UCSD-AML1 (cell line): Measurements from ENCODE around the gene TJAP1.
"Not testable (repeated sequence)": the region's sequence is repeated elsewhere in the genome, so short reads cannot be mapped to it uniquely, and the experiment has no call there.

Source experiments
- DNase-seq: peaks from one replicate; lab custom pipeline; 2025; ENCODE audit not compliant: unreplicated experiment; lab: John Stamatoyannopoulos, UW

TJAP1 gene

GRCh38 chr6:43452896-43453295, 24.5 kb upstream of the TJAP1 start:
- DNase-seq, result no peak

- DNase-seq, result no peak
Observed at GRCh38 chr6:43453831-43454230, 23.5 kb upstream of the TJAP1 start.

- DNase-seq, result peak; percentile 47
Observed at GRCh38 chr6:43454290-43454695, 23.1 kb upstream of the TJAP1 start.

- DNase-seq, result no peak
Observed at GRCh38 chr6:43454696-43455530, 22.5 kb upstream of the TJAP1 start.

- no peak for DNase-seq
Observed at GRCh38 chr6:43455531-43456428, 21.6 kb upstream of the TJAP1 start, which contains the start of gene DLK2. TSS of gene DLK2 (minus strand) at chr6:43455548. CDS start at chr6:43454825, 723 bp downstream.

- no peak for DNase-seq
Observed at GRCh38 chr6:43457643-43458042, 19.7 kb upstream of the TJAP1 start.

- DNase-seq, result not testable (repeated sequence)
Observed at GRCh38 chr6:43458154-43458553, 19.2 kb upstream of the TJAP1 start.

GRCh38 chr6:43459535-43459934, 17.8 kb upstream of the TJAP1 start:
- no peak for DNase-seq

- no peak for DNase-seq
Observed at GRCh38 chr6:43460032-43460431, 17.3 kb upstream of the TJAP1 start.

GRCh38 chr6:43461936-43462335, 15.4 kb upstream of the TJAP1 start:
- no peak for DNase-seq

GRCh38 chr6:43464337-43464736, 13.0 kb upstream of the TJAP1 start:
- DNase-seq, result no peak

GRCh38 chr6:43465948-43466347, 11.4 kb upstream of the TJAP1 start:
- DNase-seq, result no peak

GRCh38 chr6:43467265-43467664, 10.1 kb upstream of the TJAP1 start:
- not testable (repeated sequence) for DNase-seq

- no peak for DNase-seq
Observed at GRCh38 chr6:43467752-43468151, 9.6 kb upstream of the TJAP1 start.

- no peak for DNase-seq
Observed at GRCh38 chr6:43468240-43468639, 9.1 kb upstream of the TJAP1 start.

GRCh38 chr6:43468748-43469681, 8.4 kb upstream of the TJAP1 start:
- no peak for DNase-seq

GRCh38 chr6:43469947-43470346, 7.4 kb upstream of the TJAP1 start:
- DNase-seq, result no peak

GRCh38 chr6:43471399-43471798, 6.0 kb upstream of the TJAP1 start:
- no peak for DNase-seq

- DNase-seq, result no peak
Observed at GRCh38 chr6:43472515-43472914, 4.9 kb upstream of the TJAP1 start.

GRCh38 chr6:43475516-43475915, 1.9 kb upstream of the TJAP1 start:
- no peak for DNase-seq

- no peak for DNase-seq
Observed at GRCh38 chr6:43476746-43477145, 624 bp upstream of the TJAP1 start.
